SK-N-SH (cell line): ENCODE results near the gene PMVK. TPM values are rescaled to one million over a fixed set of nuclear protein-coding genes. Genes with fewer than 3 reads are reported as not detected.

Experiments
- CTCF ChIA-PET: fragments of 300-600, 350-600 bp; formaldehyde crosslinking; extraction: SDS; loops from one replicate; lab custom pipeline; 2021; lab: Yijun Ruan, JAX
- POLR2A ChIA-PET: fragments of 350-600 bp; sonication (Branson Sonifier 250); formaldehyde crosslinking; extraction: SDS; loops from one replicate; lab custom pipeline; 2020; ENCODE audit warnings: antibody characterized with exemption, inconsistent platforms; lab: Yijun Ruan, JAX
- DNase-seq: peaks from one replicate; pipeline ENCODE4 v3.0.0; 2012
- H2AFZ ChIP-seq: fragments of 200-600 bp; sonication (generic); 2 replicates; pipeline ENCODE4 v1.8.1; 2016; ENCODE audit warnings: antibody characterized with exemption, mild to moderate bottlenecking, low read depth
- H3F3A ChIP-seq: fragments of 200-600 bp; sonication (generic); replicated peaks from 2 replicates; pipeline ENCODE3; 2016; ENCODE audit warnings: antibody characterized with exemption, mild to moderate bottlenecking; ENCODE audit not compliant: insufficient read depth
- H3K27ac ChIP-seq, 2 experiments: fragments of 200-500 bp in 1 of 2; fragments of 200-600 bp in 1 of 2; sonication (Bioruptor generic) in 1 of 2; sonication (generic), shearing (Covaris generic) in 1 of 2; 2 replicates each; pipeline versions ENCODE4 v1.5.1 to v1.6.1; 2014 to 2016; ENCODE audit warnings: low read depth in 2 of 2, inconsistent platforms in 1 of 2, low read length in 1 of 2, mild to moderate bottlenecking in 1 of 2, mixed read lengths in 1 of 2
- H3K27me3 ChIP-seq: fragments of 200-600 bp; sonication (generic), shearing (Covaris generic); 2 replicates; pipeline ENCODE4 v1.6.1; 2016; ENCODE audit warnings: mixed run types; ENCODE audit not compliant: insufficient read depth
- H3K36me3 ChIP-seq, 2 experiments: fragments of 200-500 bp in 1 of 2; fragments of 200-600 bp in 1 of 2; sonication (Bioruptor generic) in 1 of 2; sonication (generic) in 1 of 2; replicated peaks in 1 of 2; 2 replicates each; pipeline versions ENCODE3 to v1.5.1; 2014 to 2016; ENCODE audit warnings: low read length in 1 of 2, mild to moderate bottlenecking in 1 of 2; ENCODE audit not compliant: insufficient read depth in 2 of 2, control insufficient read depth in 1 of 2
- H3K4me1 ChIP-seq, 2 experiments: fragments of 200-500 bp in 1 of 2; fragments of 200-600 bp in 1 of 2; sonication (Bioruptor generic) in 1 of 2; sonication (generic), shearing (Covaris generic) in 1 of 2; 2 replicates each; pipeline versions ENCODE4 v1.5.1 to v1.6.1; 2014 to 2016; ENCODE audit warnings: low read depth in 1 of 2, low read length in 1 of 2, mixed run types in 1 of 2; ENCODE audit not compliant: insufficient read depth in 2 of 2, control insufficient read depth in 1 of 2
- H3K4me2 ChIP-seq: fragments of 200-600 bp; sonication (generic), shearing (Covaris generic); 2 replicates; pipeline ENCODE4 v1.6.1; 2017; ENCODE audit warnings: mixed run types
- H3K4me3 ChIP-seq, 2 experiments: fragments of 200-500 bp in 1 of 2; fragments of 200-600 bp in 1 of 2; sonication (Bioruptor generic) in 1 of 2; sonication (generic), shearing (Covaris generic) in 1 of 2; 2 replicates each; pipeline versions ENCODE4 v1.5.1 to v1.8.1; 2014 to 2016; ENCODE audit warnings: low read depth in 2 of 2, inconsistent platforms in 1 of 2, low read length in 1 of 2, mild to moderate bottlenecking in 1 of 2, mixed read lengths in 1 of 2, moderate library complexity in 1 of 2
- H3K79me2 ChIP-seq: fragments of 200-600 bp; sonication (generic); 2 replicates; pipeline ENCODE4 v1.8.1; 2017; ENCODE audit warnings: mild to moderate bottlenecking; ENCODE audit not compliant: insufficient read depth
- H3K9ac ChIP-seq: fragments of 200-600 bp; sonication (generic); 2 replicates; pipeline ENCODE4 v1.6.1; 2017; ENCODE audit warnings: mixed run types
- H3K9me2 ChIP-seq: fragments of 200-600 bp; sonication (generic); 2 replicates; pipeline ENCODE4 v1.6.1; 2017; ENCODE audit warnings: mixed run types
- H3K9me3 ChIP-seq: fragments of 200-600 bp; sonication (generic); 2 replicates; pipeline ENCODE4 v1.6.1; 2017; ENCODE audit warnings: mixed run types, mild to moderate bottlenecking, moderate library complexity
- H4K20me1 ChIP-seq: fragments of 200-600 bp; sonication (generic); 2 replicates; pipeline ENCODE4 v1.6.1; 2017; ENCODE audit warnings: mild to moderate bottlenecking, mixed run types; ENCODE audit not compliant: insufficient read depth
- ELF1 ChIP-seq: IDR thresholded peaks from 2 replicates; pipeline ENCODE4 v1.4.0; 2012
- EP300 ChIP-seq, 2 experiments: IDR thresholded peaks; 2 replicates each; pipeline versions ENCODE4 v1.4.0 to v1.6.1; 2012; ENCODE audit warnings: borderline replicate concordance in 1 of 2, low read depth in 1 of 2, low read length in 1 of 2
- FOXJ3 ChIP-seq: sonication (generic); formaldehyde crosslinking; IDR thresholded peaks from 2 replicates; pipeline ENCODE4 v1.5.1; 2020; ENCODE audit warnings: mild to moderate bottlenecking, missing genetic modification reagents
- FOXM1 ChIP-seq: IDR thresholded peaks from 2 replicates; pipeline ENCODE4 v1.4.0; 2012; ENCODE audit warnings: low read depth, mild to moderate bottlenecking
- GATA2 ChIP-seq: sonication (generic); formaldehyde crosslinking; IDR thresholded peaks from 2 replicates; pipeline ENCODE4 v1.5.0; 2020; ENCODE audit warnings: mild to moderate bottlenecking, missing genetic modification reagents
- NRF1 ChIP-seq: IDR thresholded peaks from 2 replicates; pipeline ENCODE4 v1.6.1; 2012; ENCODE audit warnings: low read depth, mild to moderate bottlenecking, low read length
- RAD21 ChIP-seq: IDR thresholded peaks from 2 replicates; pipeline ENCODE4 v1.6.1; 2012; ENCODE audit warnings: mild to moderate bottlenecking, low read length
- RXRA ChIP-seq: IDR thresholded peaks from 2 replicates; pipeline ENCODE4 v1.4.0; 2012; ENCODE audit warnings: low read depth, mild to moderate bottlenecking, borderline replicate concordance
- SMC3 ChIP-seq: IDR thresholded peaks from 2 replicates; pipeline ENCODE4 v1.6.1; 2012; ENCODE audit warnings: low read depth, low read length, improper control_type of control experiment
- TAF1 ChIP-seq: IDR thresholded peaks from 2 replicates; pipeline ENCODE4 v1.6.1; 2012; ENCODE audit warnings: low read depth, mild to moderate bottlenecking, low read length, moderate library complexity, borderline replicate concordance
- TCF12 ChIP-seq: IDR thresholded peaks from 2 replicates; pipeline ENCODE4 v1.4.0; 2012
- YY1 ChIP-seq: IDR thresholded peaks from 2 replicates; pipeline ENCODE4 v1.4.0; 2012; ENCODE audit warnings: low read depth, mild to moderate bottlenecking
- WGBS: methylation state at CpG from one replicate; pipeline ENCODE4 v1.1.6; 2017; ENCODE audit warnings: low lambda C conversion rate; 5-methylcytosine and 5-hydroxymethylcytosine counted together
- polyA plus RNA-seq, 3 experiments: library from polyadenylated mRNA; depleted of rRNA; stranded (reverse); fragments of >200 nt; gene quantifications; 2 replicates each; pipeline ENCODE4 v1.2.3, GENCODE V29; 2012
- TF ChIP-seq, protein P1 (sequence below): fragments of 200-600 bp; sonication (generic); IDR thresholded peaks from 2 replicates; pipeline ENCODE4 v1.6.1; 2017; ENCODE audit warnings: antibody characterized with exemption, mild to moderate bottlenecking, moderate library complexity
- TF ChIP-seq, protein P2 (sequence below): fragments of 150-350 bp; IDR thresholded peaks from 2 replicates; pipeline ENCODE4 v1.6.1; 2017; ENCODE audit warnings: antibody characterized with exemption, low read length, low read depth, borderline replicate concordance
- TF ChIP-seq, protein P3 (sequence below): IDR thresholded peaks from 2 replicates; pipeline ENCODE4 v1.6.1; 2012; ENCODE audit warnings: mild to moderate bottlenecking, low read depth, low read length, moderate library complexity
- TF ChIP-seq, protein P4 (sequence below): fragments of 150-350 bp; IDR thresholded peaks from 2 replicates; pipeline ENCODE4 v1.6.1; 2016; ENCODE audit warnings: mild to moderate bottlenecking, low read depth, low read length

Gene PMVK
- polyA plus RNA-seq, 1 of the 3 experiments (the other 2 are of a cell fraction), result 59.6 TPM

DNA sequence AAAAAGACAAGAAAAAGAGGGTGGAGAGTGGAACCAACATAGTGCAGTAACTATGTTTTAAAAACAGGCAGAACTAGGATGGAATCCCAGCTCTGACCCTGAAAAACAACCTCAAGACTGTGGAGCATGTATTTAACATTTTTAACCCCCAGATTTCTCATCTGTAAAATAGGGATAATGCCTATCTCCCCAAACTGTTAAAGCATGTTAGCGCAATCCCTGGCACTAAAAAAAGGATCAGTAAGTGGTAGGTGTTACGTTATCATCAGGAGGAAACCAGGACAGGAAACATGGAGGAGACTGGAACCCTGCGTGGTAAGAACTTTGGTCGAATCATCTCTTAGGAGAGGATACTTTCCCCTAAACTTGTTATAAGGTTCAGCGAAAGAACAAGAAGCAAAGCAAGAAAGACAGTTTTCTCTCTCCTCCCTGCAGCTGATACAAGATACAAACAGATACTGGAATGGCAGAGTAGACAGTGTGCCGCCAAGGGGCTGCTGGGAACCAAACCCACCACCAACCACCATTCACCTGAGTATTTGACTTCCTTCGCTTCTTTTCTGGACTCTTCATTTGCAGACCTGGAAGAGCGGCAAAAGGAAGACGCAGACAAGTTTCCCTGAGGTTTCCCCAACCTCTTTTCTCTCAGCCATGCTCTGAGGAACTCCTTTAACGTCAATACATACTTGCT is 24.1 kb upstream of the PMVK start:
- Histone ChIP-seq H3K9me2 (no peaks in the 10 kb centered on the region), H4K20me1 (no peaks in the 10 kb centered on the region), H3K9ac (peak overlapping the region; percentile 84), H3K79me2 (peaks cover 39% of the 10 kb centered on the region), H3K9me3 (no peaks in the 10 kb centered on the region), H3K4me2 (peak overlapping the region; percentile 85), H3K27ac (peak overlapping the region; percentile 83 to 98), H3K27me3 (no peaks in the 10 kb centered on the region), H3F3A (peaks cover 27% of the 10 kb centered on the region), H3K4me1 (peaks cover 4 to 37% of the 10 kb centered on the region in 2 experiments; a peak in 3 of 4 replicates), H3K4me3 (peak overlapping the region; percentile 72 to 73), H2AFZ (no peak overlapping the region), H3K36me3 (peaks cover 11 to 44% of the 10 kb centered on the region in 2 experiments)
- ChIA-PET CTCF (interaction anchor here (0.8 to 37.5 kb wide), 21 partner anchors 9 to 125 kb away, joined by 3 to 640 read pairs (median 4); partner anchors contain the start of genes ADAM15, FLAD1, LENEP and SHC1), POLR2A (interaction anchor here (0.6 to 2.8 kb wide), 13 partner anchors 8 to 383 kb away, joined by 3 to 18 read pairs (median 4); partner anchors contain the start of genes FLAD1, LENEP, PMVK and SHC1)
- TF ChIP-seq SMC3 (no peak), NRF1 (no peak), RXRA (no peak), TCF12 (no peak), EP300 (IDR thresholded peaks at IDR 0.05; ENCODE audit: borderline replicate concordance in 1 of 2, low read depth in 1 of 2, low read length in 1 of 2) (no peak), GATA2 (CRISPR knock-in tag) (no peak), ELF1 (no peak), TAF1 (no peak), FOXJ3 (CRISPR knock-in tag) (no peak), RAD21 (no peak), FOXM1 (no peak), YY1 (no peak)
- TF ChIP-seq, protein P1, sequence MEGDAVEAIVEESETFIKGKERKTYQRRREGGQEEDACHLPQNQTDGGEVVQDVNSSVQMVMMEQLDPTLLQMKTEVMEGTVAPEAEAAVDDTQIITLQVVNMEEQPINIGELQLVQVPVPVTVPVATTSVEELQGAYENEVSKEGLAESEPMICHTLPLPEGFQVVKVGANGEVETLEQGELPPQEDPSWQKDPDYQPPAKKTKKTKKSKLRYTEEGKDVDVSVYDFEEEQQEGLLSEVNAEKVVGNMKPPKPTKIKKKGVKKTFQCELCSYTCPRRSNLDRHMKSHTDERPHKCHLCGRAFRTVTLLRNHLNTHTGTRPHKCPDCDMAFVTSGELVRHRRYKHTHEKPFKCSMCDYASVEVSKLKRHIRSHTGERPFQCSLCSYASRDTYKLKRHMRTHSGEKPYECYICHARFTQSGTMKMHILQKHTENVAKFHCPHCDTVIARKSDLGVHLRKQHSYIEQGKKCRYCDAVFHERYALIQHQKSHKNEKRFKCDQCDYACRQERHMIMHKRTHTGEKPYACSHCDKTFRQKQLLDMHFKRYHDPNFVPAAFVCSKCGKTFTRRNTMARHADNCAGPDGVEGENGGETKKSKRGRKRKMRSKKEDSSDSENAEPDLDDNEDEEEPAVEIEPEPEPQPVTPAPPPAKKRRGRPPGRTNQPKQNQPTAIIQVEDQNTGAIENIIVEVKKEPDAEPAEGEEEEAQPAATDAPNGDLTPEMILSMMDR, result no peak
- TF ChIP-seq, protein P2, sequence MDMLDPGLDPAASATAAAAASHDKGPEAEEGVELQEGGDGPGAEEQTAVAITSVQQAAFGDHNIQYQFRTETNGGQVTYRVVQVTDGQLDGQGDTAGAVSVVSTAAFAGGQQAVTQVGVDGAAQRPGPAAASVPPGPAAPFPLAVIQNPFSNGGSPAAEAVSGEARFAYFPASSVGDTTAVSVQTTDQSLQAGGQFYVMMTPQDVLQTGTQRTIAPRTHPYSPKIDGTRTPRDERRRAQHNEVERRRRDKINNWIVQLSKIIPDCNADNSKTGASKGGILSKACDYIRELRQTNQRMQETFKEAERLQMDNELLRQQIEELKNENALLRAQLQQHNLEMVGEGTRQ, result no peak
- TF ChIP-seq, protein P3, sequence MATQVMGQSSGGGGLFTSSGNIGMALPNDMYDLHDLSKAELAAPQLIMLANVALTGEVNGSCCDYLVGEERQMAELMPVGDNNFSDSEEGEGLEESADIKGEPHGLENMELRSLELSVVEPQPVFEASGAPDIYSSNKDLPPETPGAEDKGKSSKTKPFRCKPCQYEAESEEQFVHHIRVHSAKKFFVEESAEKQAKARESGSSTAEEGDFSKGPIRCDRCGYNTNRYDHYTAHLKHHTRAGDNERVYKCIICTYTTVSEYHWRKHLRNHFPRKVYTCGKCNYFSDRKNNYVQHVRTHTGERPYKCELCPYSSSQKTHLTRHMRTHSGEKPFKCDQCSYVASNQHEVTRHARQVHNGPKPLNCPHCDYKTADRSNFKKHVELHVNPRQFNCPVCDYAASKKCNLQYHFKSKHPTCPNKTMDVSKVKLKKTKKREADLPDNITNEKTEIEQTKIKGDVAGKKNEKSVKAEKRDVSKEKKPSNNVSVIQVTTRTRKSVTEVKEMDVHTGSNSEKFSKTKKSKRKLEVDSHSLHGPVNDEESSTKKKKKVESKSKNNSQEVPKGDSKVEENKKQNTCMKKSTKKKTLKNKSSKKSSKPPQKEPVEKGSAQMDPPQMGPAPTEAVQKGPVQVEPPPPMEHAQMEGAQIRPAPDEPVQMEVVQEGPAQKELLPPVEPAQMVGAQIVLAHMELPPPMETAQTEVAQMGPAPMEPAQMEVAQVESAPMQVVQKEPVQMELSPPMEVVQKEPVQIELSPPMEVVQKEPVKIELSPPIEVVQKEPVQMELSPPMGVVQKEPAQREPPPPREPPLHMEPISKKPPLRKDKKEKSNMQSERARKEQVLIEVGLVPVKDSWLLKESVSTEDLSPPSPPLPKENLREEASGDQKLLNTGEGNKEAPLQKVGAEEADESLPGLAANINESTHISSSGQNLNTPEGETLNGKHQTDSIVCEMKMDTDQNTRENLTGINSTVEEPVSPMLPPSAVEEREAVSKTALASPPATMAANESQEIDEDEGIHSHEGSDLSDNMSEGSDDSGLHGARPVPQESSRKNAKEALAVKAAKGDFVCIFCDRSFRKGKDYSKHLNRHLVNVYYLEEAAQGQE, result no peak
- TF ChIP-seq, protein P4, sequence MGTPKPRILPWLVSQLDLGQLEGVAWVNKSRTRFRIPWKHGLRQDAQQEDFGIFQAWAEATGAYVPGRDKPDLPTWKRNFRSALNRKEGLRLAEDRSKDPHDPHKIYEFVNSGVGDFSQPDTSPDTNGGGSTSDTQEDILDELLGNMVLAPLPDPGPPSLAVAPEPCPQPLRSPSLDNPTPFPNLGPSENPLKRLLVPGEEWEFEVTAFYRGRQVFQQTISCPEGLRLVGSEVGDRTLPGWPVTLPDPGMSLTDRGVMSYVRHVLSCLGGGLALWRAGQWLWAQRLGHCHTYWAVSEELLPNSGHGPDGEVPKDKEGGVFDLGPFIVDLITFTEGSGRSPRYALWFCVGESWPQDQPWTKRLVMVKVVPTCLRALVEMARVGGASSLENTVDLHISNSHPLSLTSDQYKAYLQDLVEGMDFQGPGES, result no peak
- WGBS, result 28% methylated on average over 10 of the region's 10 CpGs
- DNase-seq, result no peak
